H54 (cell line): ENCODE results near the gene MDM1.

Experiments used
- DNase-seq: peaks from one replicate; pipeline ENCODE4 v3.0.0; 2011; ENCODE audit warnings: low spot score, mixed read lengths; ENCODE audit not compliant: insufficient read length
- FAIRE-seq: peaks from 3 replicates; lab custom pipeline; 2011; peaks lifted over from hg19 to GRCh38; lab: Jason Lieb, UNC
- POLR2A ChIP-seq: IDR thresholded peaks from 2 replicates; pipeline ENCODE4 v1.6.1; 2011; ENCODE audit warnings: low read depth, mild to moderate bottlenecking, low read length

Gene MDM1

GRCh38 chr12:68331869-68332727 is at the start of gene MDM1:
Gene MDM1 (minus strand): TSS chr12:68332362. CDS start chr12:68332245, 117 bp downstream.
- TF ChIP-seq POLR2A: peak; percentile 81
- DNase-seq: peak; percentile 89
- FAIRE-seq: peak; percentile 91

GRCh38 chr12:68381476-68382219 is 49.5 kb upstream of the MDM1 start:
- no peak for DNase-seq
- no peak for FAIRE-seq
- no peak for TF ChIP-seq POLR2A

- no peak for FAIRE-seq
- TF ChIP-seq POLR2A: no peak
- DNase-seq: no peak
Measured at GRCh38 chr12:68378872-68379606, 46.9 kb upstream of the MDM1 start.

- FAIRE-seq (no peak), DNase-seq (no peak)
- TF ChIP-seq POLR2A: no peak
Measured at GRCh38 chr12:68377881-68378280, 45.7 kb upstream of the MDM1 start.

- TF ChIP-seq POLR2A: no peak
- no peak for FAIRE-seq
- DNase-seq: no peak
Measured at GRCh38 chr12:68376901-68377300, 44.7 kb upstream of the MDM1 start.

GRCh38 chr12:68375756-68376695 is 43.9 kb upstream of the MDM1 start:
- no peak for TF ChIP-seq POLR2A
- DNase-seq (no peak), FAIRE-seq (no peak)

- FAIRE-seq (no peak), DNase-seq (no peak)
- no peak for TF ChIP-seq POLR2A
Measured at GRCh38 chr12:68374307-68374982, 42.3 kb upstream of the MDM1 start.

GRCh38 chr12:68370667-68371066 is 38.5 kb upstream of the MDM1 start:
- TF ChIP-seq POLR2A: no peak
- no peak for FAIRE-seq
- no peak for DNase-seq

- FAIRE-seq: no peak
- TF ChIP-seq POLR2A: no peak
- DNase-seq: no peak
Measured at GRCh38 chr12:68370006-68370590, 37.9 kb upstream of the MDM1 start.

- DNase-seq: no peak
- no peak for FAIRE-seq
- no peak for TF ChIP-seq POLR2A
Measured at GRCh38 chr12:68368327-68368726, 36.2 kb upstream of the MDM1 start.

GRCh38 chr12:68367903-68368302 is 35.7 kb upstream of the MDM1 start:
- no peak for TF ChIP-seq POLR2A
- DNase-seq (no peak), FAIRE-seq (no peak)

GRCh38 chr12:68367116-68367515 is 35.0 kb upstream of the MDM1 start:
- DNase-seq (no peak), FAIRE-seq (no peak)
- no peak for TF ChIP-seq POLR2A
